ENCODE measurements around the gene MCM3. TPM values are rescaled to one million over a fixed set of nuclear protein-coding genes. Genes with fewer than 3 reads are reported as not detected.

The MCM3 gene
- total and polyA plus RNA-seq, 8 donors: 22.8 to 50.0 (median 30.8) TPM

DNA sequence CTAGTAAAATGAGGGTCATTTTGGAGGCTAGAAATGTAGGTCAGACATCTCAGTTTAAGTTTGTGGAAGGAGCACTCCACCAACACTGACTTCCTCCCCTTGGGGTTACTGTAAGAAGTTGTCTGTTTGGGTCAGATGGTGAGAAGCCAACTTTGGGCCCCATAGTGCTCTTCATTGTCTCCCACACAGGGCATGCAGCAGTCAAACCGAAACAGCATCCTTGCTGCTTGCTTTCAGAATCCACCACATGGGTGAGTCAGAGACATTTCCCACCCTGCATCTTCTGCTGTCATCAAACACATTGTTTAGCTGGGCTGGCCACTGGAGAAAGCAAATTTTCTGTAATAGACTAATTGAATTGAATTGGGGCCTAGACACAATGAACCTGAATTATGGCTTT lies 57.0 kb downstream of the MCM3 start:
- 60 to 89% (median 77%) methylated on average over 1 of the region's 1 CpG; no CpG with 5 or more reads in 1 of the 5 donors for WGBS, 5 donors
- DNase-seq: no peak
- H3K4me1 ChIP-seq: no peaks in the 10 kb centered on the region
- no peaks in the 10 kb centered on the region for H3K27me3 ChIP-seq
- H3K4me3 ChIP-seq: no peak overlapping the region
- intact Hi-C loops (cut with DNase I; ENCODE audit: low total_unique reads): no loop called here
- H3K9me3 ChIP-seq: no peaks in the 10 kb centered on the region
- TF ChIP-seq, protein P1, sequence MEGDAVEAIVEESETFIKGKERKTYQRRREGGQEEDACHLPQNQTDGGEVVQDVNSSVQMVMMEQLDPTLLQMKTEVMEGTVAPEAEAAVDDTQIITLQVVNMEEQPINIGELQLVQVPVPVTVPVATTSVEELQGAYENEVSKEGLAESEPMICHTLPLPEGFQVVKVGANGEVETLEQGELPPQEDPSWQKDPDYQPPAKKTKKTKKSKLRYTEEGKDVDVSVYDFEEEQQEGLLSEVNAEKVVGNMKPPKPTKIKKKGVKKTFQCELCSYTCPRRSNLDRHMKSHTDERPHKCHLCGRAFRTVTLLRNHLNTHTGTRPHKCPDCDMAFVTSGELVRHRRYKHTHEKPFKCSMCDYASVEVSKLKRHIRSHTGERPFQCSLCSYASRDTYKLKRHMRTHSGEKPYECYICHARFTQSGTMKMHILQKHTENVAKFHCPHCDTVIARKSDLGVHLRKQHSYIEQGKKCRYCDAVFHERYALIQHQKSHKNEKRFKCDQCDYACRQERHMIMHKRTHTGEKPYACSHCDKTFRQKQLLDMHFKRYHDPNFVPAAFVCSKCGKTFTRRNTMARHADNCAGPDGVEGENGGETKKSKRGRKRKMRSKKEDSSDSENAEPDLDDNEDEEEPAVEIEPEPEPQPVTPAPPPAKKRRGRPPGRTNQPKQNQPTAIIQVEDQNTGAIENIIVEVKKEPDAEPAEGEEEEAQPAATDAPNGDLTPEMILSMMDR (IDR thresholded peaks at IDR 0.05): no peak
- no peak for TF ChIP-seq POLR2AphosphoS5 (IDR thresholded peaks at IDR 0.05)
- TF ChIP-seq POLR2A (IDR thresholded peaks at IDR 0.05): no peak
- TF ChIP-seq EP300 (IDR thresholded peaks at IDR 0.05): no peak
- no peak overlapping the region for H3K27ac ChIP-seq
- H3K36me3 ChIP-seq: no peaks in the 10 kb centered on the region

DNA sequence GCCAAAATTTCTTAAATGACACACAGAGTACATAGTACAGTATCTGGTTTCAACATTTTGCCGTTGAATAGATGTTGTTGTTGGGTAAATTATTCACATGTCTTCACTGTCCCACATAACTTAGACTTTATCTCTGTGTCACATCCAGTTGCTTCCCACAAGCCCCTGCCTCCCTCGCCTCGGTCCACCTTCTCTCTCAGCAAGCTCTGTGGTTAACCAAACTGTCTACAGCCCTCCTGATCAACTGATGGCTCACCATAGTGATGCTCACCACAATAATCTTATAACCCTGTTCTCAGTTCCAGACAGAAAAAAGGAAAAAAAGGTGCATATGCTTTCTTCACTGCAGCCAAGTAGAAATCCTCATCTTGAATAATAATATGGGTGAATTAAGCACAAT lies 63.2 kb downstream of the MCM3 start:
- Histone ChIP-seq H3K27me3 (no peaks in the 10 kb centered on the region), H3K4me3 (no peak overlapping the region), H3K27ac (no peak overlapping the region), H3K36me3 (no peaks in the 10 kb centered on the region), H3K4me1 (no peaks in the 10 kb centered on the region), H3K9me3 (no peaks in the 10 kb centered on the region)
- WGBS, 5 donors: 50 to 70% (median 57%) methylated on average over 3 of the region's 3 CpGs
- DNase-seq: no peak
- intact Hi-C loops (cut with DNase I; ENCODE audit: low total_unique reads): no loop called here
- no peak for TF ChIP-seq EP300 (IDR thresholded peaks at IDR 0.05)
- TF ChIP-seq, protein P1 (IDR thresholded peaks at IDR 0.05): no peak
- no peak for TF ChIP-seq POLR2AphosphoS5 (IDR thresholded peaks at IDR 0.05)
- no peak for TF ChIP-seq POLR2A (IDR thresholded peaks at IDR 0.05)

DNA sequence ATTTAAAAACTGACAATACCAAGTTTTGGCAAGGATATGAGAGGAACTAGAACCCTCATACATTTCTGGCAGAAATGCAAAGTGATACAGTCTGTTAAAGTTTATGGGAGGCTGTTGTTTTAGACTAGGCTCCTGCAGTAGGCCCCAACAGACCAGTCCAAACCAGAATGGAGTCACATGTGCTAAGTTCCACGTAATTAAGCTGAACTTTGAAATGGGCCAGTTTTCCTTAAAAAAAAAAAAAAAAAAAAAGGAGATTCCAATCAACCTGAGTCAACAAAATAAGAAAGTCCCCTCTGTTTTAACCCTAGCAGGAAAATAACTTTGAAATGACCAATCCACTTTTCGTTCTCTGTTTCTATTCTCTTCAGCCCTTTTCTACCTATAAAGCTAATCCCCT lies 66.8 kb downstream of the MCM3 start:
- intact Hi-C loops (cut with DNase I; ENCODE audit: low total_unique reads): no loop called here
- 72 to 89% (median 75%) methylated on average over 2 of the region's 2 CpGs for WGBS, 5 donors
- Histone ChIP-seq H3K27ac (no peak overlapping the region), H3K27me3 (no peaks in the 10 kb centered on the region), H3K36me3 (no peaks in the 10 kb centered on the region), H3K9me3 (no peaks in the 10 kb centered on the region), H3K4me1 (no peaks in the 10 kb centered on the region), H3K4me3 (no peak overlapping the region)
- TF ChIP-seq EP300 (IDR thresholded peaks at IDR 0.05) (no peak), POLR2AphosphoS5 (IDR thresholded peaks at IDR 0.05) (no peak), POLR2A (IDR thresholded peaks at IDR 0.05) (no peak)
- TF ChIP-seq, protein P1 (IDR thresholded peaks at IDR 0.05): no peak
- DNase-seq: no peak

DNA sequence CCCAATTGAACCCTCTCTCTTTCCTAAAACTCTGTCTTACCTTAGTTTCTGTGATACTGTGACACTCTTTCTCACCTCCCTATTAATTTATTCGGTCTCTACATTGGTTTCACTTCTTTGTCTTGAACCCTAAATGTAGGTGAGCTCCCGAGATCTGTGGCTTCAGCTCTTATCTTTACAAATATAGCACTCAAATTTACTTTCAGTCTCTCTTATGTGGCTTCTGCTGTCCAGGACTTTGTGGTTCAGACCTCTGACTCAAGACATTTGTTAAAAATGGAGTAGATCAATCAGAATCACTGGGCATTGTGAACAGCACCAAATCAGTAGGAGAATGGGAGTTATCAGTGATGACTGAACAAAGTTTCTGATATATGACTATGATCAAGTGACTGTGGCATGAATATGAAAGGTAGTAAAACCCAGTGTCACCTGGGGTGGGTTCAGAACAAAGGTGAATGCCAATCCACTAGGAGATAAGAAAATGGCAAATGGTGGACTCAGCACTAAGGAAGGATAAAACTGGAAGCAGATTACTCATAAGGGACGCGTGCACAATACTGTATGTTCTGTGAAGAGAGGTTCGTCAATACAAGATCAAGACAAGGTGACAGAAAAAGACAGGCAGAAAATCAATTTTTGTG lies 67.5 kb downstream of the MCM3 start:
- no peaks in the 10 kb centered on the region for H3K27me3 ChIP-seq
- intact Hi-C loops (cut with DNase I; ENCODE audit: low total_unique reads): no loop called here
- no peaks in the 10 kb centered on the region for H3K9me3 ChIP-seq
- no peak overlapping the region for H3K27ac ChIP-seq
- H3K4me3 ChIP-seq: no peak overlapping the region
- no peaks in the 10 kb centered on the region for H3K4me1 ChIP-seq
- DNase-seq: no peak
- 77 to 84% (median 78%) methylated on average over 5 of the region's 5 CpGs for WGBS, 5 donors
- TF ChIP-seq, protein P1 (IDR thresholded peaks at IDR 0.05): no peak
- TF ChIP-seq EP300 (IDR thresholded peaks at IDR 0.05) (no peak), POLR2A (IDR thresholded peaks at IDR 0.05) (no peak)
- no peaks in the 10 kb centered on the region for H3K36me3 ChIP-seq

All from stomach (tissue), 9 donors.